B cell (primary cell): ENCODE data around the gene UBE2D3. TPM values are rescaled to one million over a fixed set of nuclear protein-coding genes. Genes with fewer than 3 reads are reported as not detected.

ENCODE experiments used
- ATAC-seq: fragments of 200-7000 bp; cut with Tn5 transposase; one replicate; pipeline ENCODE4 v1.10.0; 2021; ENCODE audit warnings: low read depth, mild to moderate bottlenecking, moderate number of reproducible peaks, moderate library complexity
- CTCF ChIA-PET: fragments of 350-600 bp; sonication (Branson Sonifier 250); formaldehyde crosslinking; loops from one replicate; lab custom pipeline; 2021; ENCODE audit warnings: antibody characterized with exemption, inconsistent platforms; lab: Charles Lee
- POLR2A ChIA-PET: fragments of 350-600 bp; sonication (Branson Sonifier 250); formaldehyde crosslinking; loops from one replicate; lab custom pipeline; 2021; ENCODE audit warnings: antibody characterized with exemption; lab: Charles Lee
- DNase-seq: peaks from one replicate; pipeline ENCODE4 v3.0.0; 2013
- H2AFZ ChIP-seq: 2 replicates; pipeline ENCODE4 v1.6.1; 2012; ENCODE audit warnings: mild to moderate bottlenecking, low read depth, low read length; ENCODE audit not compliant: insufficient read depth, poor library complexity, severe bottlenecking
- H3K27ac ChIP-seq, 2 donors: 1 replicate in 1 of 2; 2 replicates in 1 of 2; pipeline ENCODE4 v1.5.1; 2012 to 2013; ENCODE audit warnings: low read length in 2 of 2, mild to moderate bottlenecking in 2 of 2, moderate library complexity in 1 of 2
- H3K27me3 ChIP-seq, 4 experiments: fragments of 200-600 bp in 1 of 4; sonication (generic) in 1 of 4; replicated peaks in 1 of 4; 1 replicate in 2 of 4; 2 replicates in 2 of 4; pipeline versions ENCODE4 v1.6.1 to v1.7.0; 2013 to 2016; ENCODE audit warnings: low read length in 3 of 4, mild to moderate bottlenecking in 2 of 4, mixed read lengths in 1 of 4, moderate library complexity in 1 of 4; ENCODE audit not compliant: insufficient read depth in 4 of 4, control insufficient read depth in 3 of 4; ENCODE audit errors: control extremely low read depth in 1 of 4
- H3K36me3 ChIP-seq, 2 experiments: replicated peaks in 1 of 2; 1 replicate in 1 of 2; 2 replicates in 1 of 2; pipeline versions ENCODE4 v1.6.1 to v1.7.1; 2013; ENCODE audit warnings: low read length in 1 of 2; ENCODE audit not compliant: insufficient read depth in 2 of 2, control insufficient read depth in 1 of 2; ENCODE audit errors: control extremely low read depth in 1 of 2, extremely low read depth in 1 of 2
- H3K4me1 ChIP-seq, 2 donors: fragments of 200-600 bp in 1 of 2; sonication (generic) in 1 of 2; 1 replicate in 1 of 2; 2 replicates in 1 of 2; pipeline versions ENCODE4 v1.5.1 to v1.6.1; 2013 to 2017; ENCODE audit warnings: low read length in 2 of 2; ENCODE audit not compliant: control insufficient read depth in 2 of 2, insufficient read depth in 2 of 2
- H3K4me2 ChIP-seq: replicated peaks from 2 replicates; pipeline ENCODE3; 2012; ENCODE audit warnings: mild to moderate bottlenecking, low read depth, low read length; ENCODE audit not compliant: poor library complexity, severe bottlenecking
- H3K4me3 ChIP-seq, 5 experiments: fragments of 200-600 bp in 1 of 5; sonication (generic) in 1 of 5; 1 replicate in 3 of 5; 2 replicates in 2 of 5; pipeline versions ENCODE4 v1.5.1 to v1.7.0; 2011 to 2016; ENCODE audit warnings: low read length in 4 of 5, mild to moderate bottlenecking in 4 of 5, low read depth in 2 of 5, control low read depth in 1 of 5, moderate library complexity in 1 of 5; ENCODE audit not compliant: insufficient read depth in 1 of 5; ENCODE audit errors: control extremely low read depth in 1 of 5, extremely low read depth in 1 of 5
- H3K79me2 ChIP-seq: fragments of 200-600 bp; sonication (generic); one replicate; pipeline ENCODE4 v1.6.0; 2016; ENCODE audit warnings: low read length; ENCODE audit not compliant: control insufficient read depth, insufficient read depth
- H3K9ac ChIP-seq: fragments of 200-600 bp; sonication (generic); 2 replicates; pipeline ENCODE4 v1.6.1; 2017; ENCODE audit warnings: mild to moderate bottlenecking, low read length, moderate library complexity
- H3K9me3 ChIP-seq, 3 donors: one replicate each; pipeline versions ENCODE4 v1.6.1 to v1.7.1; 2013; ENCODE audit warnings: low read length in 2 of 3; ENCODE audit not compliant: control insufficient read depth in 2 of 3, insufficient read depth in 1 of 3; ENCODE audit errors: control extremely low read depth in 1 of 3
- H4K20me1 ChIP-seq: 2 replicates; pipeline ENCODE4 v1.6.0; 2012; ENCODE audit warnings: mild to moderate bottlenecking, low read length; ENCODE audit not compliant: insufficient read depth, control insufficient read depth, poor library complexity, severe bottlenecking
- H3K27ac Mint-ChIP-seq: one replicate; pipeline ENCODE4 v1.8.0; 2021; ENCODE audit warnings: mixed read lengths
- H3K27me3 Mint-ChIP-seq: one replicate; pipeline ENCODE4 v1.8.0; 2021; ENCODE audit warnings: mixed read lengths
- H3K4me1 Mint-ChIP-seq: one replicate; pipeline ENCODE4 v1.8.0; 2021; ENCODE audit warnings: mixed read lengths
- H3K4me3 Mint-ChIP-seq: one replicate; pipeline ENCODE4 v1.8.0; 2021; ENCODE audit warnings: mixed read lengths
- H3K9me3 Mint-ChIP-seq: one replicate; pipeline ENCODE4 v1.8.0; 2022; ENCODE audit warnings: mixed read lengths; ENCODE audit not compliant: insufficient read depth
- EZH2 ChIP-seq: IDR thresholded peaks from 2 replicates; pipeline ENCODE4 v1.6.1; 2012; ENCODE audit warnings: borderline replicate concordance, low read depth, mild to moderate bottlenecking, moderate library complexity, low read length; ENCODE audit not compliant: insufficient read depth, poor library complexity, severe bottlenecking
- WGBS: methylation state at CpG from one replicate; pipeline ENCODE4 v1.1.5; 2013; ENCODE audit warnings: missing lambda C conversion rate; ENCODE audit not compliant: insufficient coverage; 5-methylcytosine and 5-hydroxymethylcytosine counted together
- intact Hi-C: fragments of 100-400 bp; cut with micrococcal nuclease; formaldehyde crosslinking; loops from one replicate; pipeline ENCODE4 v1.10.0; 2022
- polyA plus RNA-seq: library from polyadenylated mRNA; depleted of rRNA; stranded (reverse); fragments of >200 nt; gene quantifications from 2 replicates; pipeline ENCODE4 v1.2.3, GENCODE V29; 2012
- total RNA-seq, 2 donors: library from RNA; stranded (reverse); fragments of 120-200 nt in 1 of 2; gene quantifications; 1 replicate in 1 of 2; 2 replicates in 1 of 2; pipeline versions ENCODE4 v1.2.3 to v1.2.4, GENCODE V29; 2013 to 2022
- TF ChIP-seq, protein P1 (sequence below): fragments of 200-600 bp; IDR thresholded peaks from one replicate; pipeline ENCODE4 v1.8.0; 2022; ENCODE audit warnings: antibody characterized with exemption, mild to moderate bottlenecking

UBE2D3 gene
- total and polyA plus RNA-seq, 2 donors (not counting 1 experiment from before 2014, with no cell fraction given) = 223 to 264 TPM

DNA sequence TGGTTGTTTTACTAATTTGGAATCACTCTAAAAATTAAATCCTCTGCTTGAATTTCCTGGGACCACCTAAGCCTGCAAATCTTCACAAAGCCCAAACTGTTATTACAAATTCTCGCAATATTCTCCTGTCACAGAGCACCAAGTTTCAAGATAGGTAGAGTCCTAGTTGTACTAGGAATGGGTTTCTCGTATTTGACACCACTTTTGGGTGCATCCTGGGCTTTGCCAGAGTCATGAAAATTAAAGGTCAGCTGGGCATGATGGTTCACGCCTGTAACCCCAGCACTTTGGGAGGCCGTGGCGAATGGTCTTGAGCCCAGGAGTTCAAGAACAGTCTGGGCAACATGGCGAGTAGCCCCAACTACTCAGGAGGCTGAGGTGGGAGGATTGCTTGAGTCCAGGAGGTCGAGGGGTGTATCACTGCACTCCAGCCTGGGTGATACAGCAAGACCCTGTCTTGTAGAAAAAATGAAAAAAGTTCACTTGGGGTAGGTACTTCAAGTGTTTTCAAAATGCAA lies 36.0 kb downstream of the UBE2D3 start:
- H3K4me3 Mint-ChIP-seq = no peak overlapping the region
- Histone ChIP-seq H3K79me2 (no peaks in the 10 kb centered on the region), H3K36me3 (peaks cover 3 to 19% of the 10 kb centered on the region in 2 experiments), H2AFZ (no peak overlapping the region), H3K4me3 (no peak overlapping the region), H3K4me1 (no peaks in the 10 kb centered on the region), H3K9me3 (peaks cover 0 to 2% (median 0%) of the 10 kb centered on the region in 3 donors), H4K20me1 (no peaks in the 10 kb centered on the region), H3K4me2 (no peak overlapping the region), H3K27me3 (no peaks in the 10 kb centered on the region), H3K27ac (no peak overlapping the region), H3K9ac (no peak overlapping the region)
- ATAC-seq (no peak), DNase-seq (no peak)
- POLR2A ChIA-PET = no interaction called here
- H3K9me3 Mint-ChIP-seq = peaks cover 2% of the 10 kb centered on the region
- H3K27me3 Mint-ChIP-seq = no peaks in the 10 kb centered on the region
- CTCF ChIA-PET = no interaction called here
- no peak overlapping the region for H3K27ac Mint-ChIP-seq
- 99% methylated on average over 6 of the region's 7 CpGs for WGBS
- intact Hi-C loops = loop anchor here (5.0 kb wide), 1 partner anchor 36 kb away; the partner anchor contains the start of gene UBE2D3
- peaks cover 7% of the 10 kb centered on the region for H3K4me1 Mint-ChIP-seq
- TF ChIP-seq EZH2 = no peak
- TF ChIP-seq, protein P1, sequence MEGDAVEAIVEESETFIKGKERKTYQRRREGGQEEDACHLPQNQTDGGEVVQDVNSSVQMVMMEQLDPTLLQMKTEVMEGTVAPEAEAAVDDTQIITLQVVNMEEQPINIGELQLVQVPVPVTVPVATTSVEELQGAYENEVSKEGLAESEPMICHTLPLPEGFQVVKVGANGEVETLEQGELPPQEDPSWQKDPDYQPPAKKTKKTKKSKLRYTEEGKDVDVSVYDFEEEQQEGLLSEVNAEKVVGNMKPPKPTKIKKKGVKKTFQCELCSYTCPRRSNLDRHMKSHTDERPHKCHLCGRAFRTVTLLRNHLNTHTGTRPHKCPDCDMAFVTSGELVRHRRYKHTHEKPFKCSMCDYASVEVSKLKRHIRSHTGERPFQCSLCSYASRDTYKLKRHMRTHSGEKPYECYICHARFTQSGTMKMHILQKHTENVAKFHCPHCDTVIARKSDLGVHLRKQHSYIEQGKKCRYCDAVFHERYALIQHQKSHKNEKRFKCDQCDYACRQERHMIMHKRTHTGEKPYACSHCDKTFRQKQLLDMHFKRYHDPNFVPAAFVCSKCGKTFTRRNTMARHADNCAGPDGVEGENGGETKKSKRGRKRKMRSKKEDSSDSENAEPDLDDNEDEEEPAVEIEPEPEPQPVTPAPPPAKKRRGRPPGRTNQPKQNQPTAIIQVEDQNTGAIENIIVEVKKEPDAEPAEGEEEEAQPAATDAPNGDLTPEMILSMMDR = no peak

DNA sequence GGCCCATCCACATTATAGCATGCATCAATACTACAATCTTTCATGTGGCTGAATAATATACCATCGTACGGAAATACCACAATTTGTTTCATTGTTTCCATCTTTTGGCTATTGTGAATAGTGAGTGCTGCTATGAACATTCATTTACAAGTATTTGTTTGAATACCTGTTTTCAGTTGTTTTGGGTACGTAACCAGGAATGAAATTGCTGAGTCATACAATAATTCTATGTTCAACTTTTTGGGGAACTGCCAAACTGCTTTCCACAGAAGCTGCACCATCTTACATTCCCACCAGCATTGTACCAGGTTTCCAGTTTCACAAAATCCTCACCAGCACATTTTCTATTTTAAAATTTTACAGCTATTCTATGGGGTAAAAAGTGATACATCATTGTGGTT lies 38.0 kb downstream of the UBE2D3 start:
- ChIA-PET CTCF (no interaction called here), POLR2A (interaction anchor here (1.3 to 1.6 kb wide), 2 partner anchors 29 to 38 kb away, joined by 3 read pairs; partner anchors contain the start of genes MANBA and UBE2D3)
- DNase-seq (no peak), ATAC-seq (no peak)
- no peak overlapping the region for H3K9ac ChIP-seq
- H3K27me3 ChIP-seq = no peaks in the 10 kb centered on the region
- WGBS = no CpG with 5 or more reads among the region's 3 CpGs
- no peaks in the 10 kb centered on the region for H4K20me1 ChIP-seq
- H3K79me2 ChIP-seq = no peaks in the 10 kb centered on the region
- no peak overlapping the region for H3K4me3 Mint-ChIP-seq
- H2AFZ ChIP-seq = no peak overlapping the region
- no peak overlapping the region for H3K27ac Mint-ChIP-seq
- no peak overlapping the region for H3K4me3 ChIP-seq
- intact Hi-C loops = no loop called here
- H3K9me3 Mint-ChIP-seq = peaks cover 2% of the 10 kb centered on the region
- no peak overlapping the region for H3K27ac ChIP-seq
- no peaks in the 10 kb centered on the region for H3K27me3 Mint-ChIP-seq
- H3K4me2 ChIP-seq = no peak overlapping the region
- H3K4me1 ChIP-seq = no peaks in the 10 kb centered on the region
- peaks cover 0 to 3% of the 10 kb centered on the region in 2 experiments for H3K36me3 ChIP-seq
- peaks cover 0 to 2% (median 0%) of the 10 kb centered on the region in 3 donors for H3K9me3 ChIP-seq
- TF ChIP-seq, protein P1 = no peak
- no peak for TF ChIP-seq EZH2
- H3K4me1 Mint-ChIP-seq = peaks cover 7% of the 10 kb centered on the region
